DOHH2 (cell line): ENCODE results near the gene MOCS2.

Experiments
- EZH2phosphoT487 ChIP-seq: fragments of 200-600 bp; sonication (generic); IDR thresholded peaks from 2 replicates; pipeline ENCODE4 v1.6.1; 2017; ENCODE audit warnings: borderline replicate concordance, mild to moderate bottlenecking, antibody characterized with exemption, low read length, moderate library complexity, mixed read lengths
- TF ChIP-seq, protein P1 (sequence below): fragments of 200-600 bp; sonication (generic); IDR thresholded peaks from one replicate; pipeline ENCODE4 v1.5.1; 2014; ENCODE audit warnings: antibody characterized with exemption, mild to moderate bottlenecking, low read depth, low read length; ENCODE audit not compliant: poor library complexity, severe bottlenecking

DNA sequence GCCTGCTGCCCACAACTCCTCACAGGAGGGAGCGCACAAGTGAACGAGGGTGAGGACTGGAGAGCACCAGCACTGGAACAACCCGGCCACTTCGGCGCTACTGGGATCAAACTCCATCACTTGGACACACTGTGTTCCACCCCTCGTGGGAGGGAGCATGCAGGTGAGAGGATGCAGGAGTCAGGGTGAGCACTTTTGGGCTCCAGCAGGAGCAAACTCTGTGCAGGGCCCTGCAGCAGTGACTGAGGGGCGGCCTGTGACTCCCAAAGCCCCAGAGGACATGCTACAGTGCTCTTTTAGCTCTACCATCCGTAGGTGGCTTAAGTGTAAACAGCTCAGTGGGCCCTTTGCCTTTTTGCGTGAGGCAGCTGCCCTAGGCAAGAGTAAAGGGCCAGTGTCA lies 4.4 kb upstream of the MOCS2 start:
- TF ChIP-seq, protein P1, sequence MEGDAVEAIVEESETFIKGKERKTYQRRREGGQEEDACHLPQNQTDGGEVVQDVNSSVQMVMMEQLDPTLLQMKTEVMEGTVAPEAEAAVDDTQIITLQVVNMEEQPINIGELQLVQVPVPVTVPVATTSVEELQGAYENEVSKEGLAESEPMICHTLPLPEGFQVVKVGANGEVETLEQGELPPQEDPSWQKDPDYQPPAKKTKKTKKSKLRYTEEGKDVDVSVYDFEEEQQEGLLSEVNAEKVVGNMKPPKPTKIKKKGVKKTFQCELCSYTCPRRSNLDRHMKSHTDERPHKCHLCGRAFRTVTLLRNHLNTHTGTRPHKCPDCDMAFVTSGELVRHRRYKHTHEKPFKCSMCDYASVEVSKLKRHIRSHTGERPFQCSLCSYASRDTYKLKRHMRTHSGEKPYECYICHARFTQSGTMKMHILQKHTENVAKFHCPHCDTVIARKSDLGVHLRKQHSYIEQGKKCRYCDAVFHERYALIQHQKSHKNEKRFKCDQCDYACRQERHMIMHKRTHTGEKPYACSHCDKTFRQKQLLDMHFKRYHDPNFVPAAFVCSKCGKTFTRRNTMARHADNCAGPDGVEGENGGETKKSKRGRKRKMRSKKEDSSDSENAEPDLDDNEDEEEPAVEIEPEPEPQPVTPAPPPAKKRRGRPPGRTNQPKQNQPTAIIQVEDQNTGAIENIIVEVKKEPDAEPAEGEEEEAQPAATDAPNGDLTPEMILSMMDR, result no peak
- no peak for TF ChIP-seq EZH2phosphoT487
